Measurements from ENCODE around the gene REM1. TPM values are rescaled to one million over a fixed set of nuclear protein-coding genes. Genes with fewer than 3 reads are reported as not detected.
"Not testable (repeated sequence)": the region's sequence is repeated elsewhere in the genome, so short reads cannot be mapped to it uniquely, and the experiment has no call there.

The REM1 gene
- total RNA-seq, 1 experiment from 2014 or later = not detected

DNA sequence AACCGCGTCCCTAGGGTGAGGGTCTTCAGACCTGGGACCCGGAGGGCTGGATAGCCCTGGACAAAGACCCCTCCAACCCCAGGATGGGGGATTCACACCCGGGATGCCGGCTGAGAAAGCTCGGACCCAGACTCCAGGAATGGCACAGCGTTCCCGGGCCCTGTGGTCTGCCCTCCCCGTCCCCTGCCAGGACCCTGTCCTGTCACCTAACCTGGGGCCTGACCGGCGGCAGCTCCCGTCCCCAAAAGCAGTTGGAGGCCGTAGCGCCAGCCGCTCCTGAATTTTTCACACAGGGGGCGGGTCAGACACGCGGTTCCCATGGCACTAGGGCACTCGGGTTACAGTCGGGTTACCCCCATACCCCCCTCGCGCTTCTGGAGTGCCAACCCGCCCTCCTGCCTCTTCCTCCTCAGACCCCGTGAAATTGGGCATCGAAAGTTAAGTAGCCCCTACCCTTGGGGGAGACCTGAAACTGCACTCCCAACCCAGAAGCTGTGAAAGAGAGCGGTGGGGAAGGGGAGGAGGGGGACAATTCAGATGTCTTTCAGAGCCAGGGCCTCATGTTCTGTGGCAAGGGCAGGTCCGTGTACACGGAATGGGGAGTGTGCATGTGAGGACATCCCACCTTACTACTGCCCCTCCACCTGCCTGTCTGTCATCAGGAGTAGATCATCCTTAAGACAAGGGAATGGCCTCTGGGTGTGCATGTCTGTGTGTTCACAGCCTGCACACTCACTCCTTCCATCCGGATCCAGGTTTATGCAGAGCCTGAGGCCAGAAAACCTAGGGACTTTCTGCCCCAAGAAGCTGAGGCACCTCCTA, 595 bp downstream of the REM1 start:
- H3K27me3 ChIP-seq = no peaks in the 10 kb centered on the region
- no peaks in the 10 kb centered on the region for H3K36me3 ChIP-seq
- H3K9me3 ChIP-seq = no peaks in the 10 kb centered on the region
- DNase-seq = no peak
- H3K4me3 ChIP-seq = no peak overlapping the region

DNA sequence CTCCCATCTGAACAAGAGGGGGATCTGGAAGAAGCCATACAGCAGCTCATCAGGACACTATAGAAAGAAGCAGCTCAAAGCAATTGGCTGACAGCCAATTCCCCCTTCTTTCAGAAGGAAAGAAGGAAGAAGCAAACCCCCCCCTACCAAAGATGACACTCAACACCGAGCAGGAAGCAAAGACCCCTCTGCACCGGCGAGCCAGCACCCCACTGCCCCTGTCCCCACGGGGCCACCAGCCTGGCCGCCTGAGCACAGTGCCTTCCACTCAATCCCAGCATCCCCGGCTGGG, 1.2 kb downstream of the REM1 start:
- Histone ChIP-seq H3K9me3 (no peaks in the 10 kb centered on the region), H3K27me3 (no peaks in the 10 kb centered on the region), H3K36me3 (no peaks in the 10 kb centered on the region), H3K4me3 (no peak overlapping the region)
- DNase-seq = no peak

DNA sequence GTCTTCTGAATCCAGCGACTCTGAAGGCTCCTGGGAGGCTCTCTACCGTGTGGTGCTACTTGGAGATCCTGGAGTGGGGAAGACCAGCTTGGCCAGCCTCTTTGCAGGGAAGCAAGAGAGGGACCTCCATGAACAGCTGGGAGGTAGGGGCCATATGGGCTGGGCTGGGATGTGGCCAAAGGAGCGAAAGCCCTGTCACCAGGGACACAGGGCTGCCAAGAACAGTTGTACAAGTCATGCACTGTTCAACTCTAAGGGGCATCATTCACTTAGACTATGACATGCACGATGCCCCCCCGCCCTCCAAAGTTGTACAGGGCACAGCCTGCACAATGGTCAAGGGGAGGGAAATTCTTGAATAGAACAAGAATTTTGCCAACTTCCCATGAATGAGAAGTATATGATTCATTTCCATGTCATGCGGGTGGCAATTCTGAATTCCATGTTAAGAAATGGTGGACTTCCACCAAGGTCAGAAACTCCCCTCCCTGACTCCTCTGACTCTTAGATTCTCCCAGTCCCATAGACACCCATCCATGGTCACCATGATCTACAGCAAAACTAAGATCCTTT, 1.6 kb downstream of the REM1 start:
- peak; percentile 32 for DNase-seq
- no peaks in the 10 kb centered on the region for H3K36me3 ChIP-seq
- H3K27me3 ChIP-seq = no peaks in the 10 kb centered on the region
- H3K9me3 ChIP-seq = no peaks in the 10 kb centered on the region
- no peak overlapping the region for H3K4me3 ChIP-seq

DNA sequence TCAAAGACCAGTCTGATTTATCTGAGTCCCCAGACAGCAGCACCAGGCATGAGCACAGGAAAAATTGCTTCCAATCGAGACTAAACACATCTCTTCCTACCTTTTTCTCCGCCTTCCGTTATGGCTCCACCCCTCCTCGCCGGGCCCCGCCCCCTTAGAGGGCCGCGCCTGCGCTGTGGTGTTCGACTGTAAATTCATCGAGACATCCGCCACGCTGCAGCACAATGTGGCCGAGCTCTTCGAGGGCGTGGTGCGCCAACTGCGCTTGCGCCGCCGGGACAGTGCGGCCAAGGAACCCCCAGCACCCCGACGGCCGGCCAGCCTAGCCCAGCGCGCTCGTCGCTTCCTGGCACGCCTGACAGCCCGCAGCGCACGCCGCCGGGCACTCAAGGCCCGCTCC, 8.9 kb downstream of the REM1 start:
- Histone ChIP-seq H3K9me3 (no peaks in the 10 kb centered on the region), H3K36me3 (no peaks in the 10 kb centered on the region)
- no peak for DNase-seq

DNA sequence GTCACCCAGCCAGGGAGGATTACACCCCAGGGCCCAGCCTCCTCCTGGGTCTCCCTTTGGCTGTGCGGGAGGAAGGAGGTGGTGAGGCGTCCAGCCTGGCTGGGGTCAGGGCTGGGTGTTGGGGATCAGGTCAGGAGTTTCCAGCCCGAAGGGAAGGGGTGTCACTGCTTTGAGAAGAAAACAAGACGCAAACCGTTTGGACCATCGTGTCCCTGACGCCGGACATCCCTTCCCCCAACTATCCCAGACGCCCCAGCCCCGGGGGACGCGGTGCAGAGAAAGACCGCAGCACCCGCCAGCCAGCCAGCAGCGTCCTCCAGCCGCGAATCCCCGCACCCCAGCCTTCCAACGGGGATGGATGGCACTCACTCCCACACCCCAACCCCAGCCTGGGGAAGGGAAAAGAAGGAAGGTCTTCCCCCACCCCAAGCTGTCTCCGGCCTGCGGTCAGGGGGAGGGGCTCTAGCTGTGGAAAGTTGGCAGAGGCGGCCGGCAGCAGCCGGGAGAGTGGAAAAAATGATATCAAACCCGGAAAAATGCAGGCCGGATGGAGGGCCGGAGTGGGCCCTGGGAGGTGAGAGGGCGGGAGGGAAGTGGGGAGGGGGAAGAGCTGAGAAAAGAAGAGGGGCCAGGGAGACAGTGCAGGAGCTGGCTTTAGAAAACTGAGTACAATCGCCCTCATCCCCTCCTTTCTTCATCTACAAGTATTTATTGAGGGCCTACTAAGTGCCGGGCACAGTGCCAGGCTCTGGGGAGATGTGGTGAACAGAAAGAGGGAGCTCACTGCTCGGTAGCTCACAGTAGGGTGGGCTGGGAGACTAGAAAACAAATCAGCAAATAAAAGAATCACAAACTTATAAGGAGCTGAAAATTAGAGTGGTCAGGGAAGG, 10.6 kb downstream of the REM1 start:
- peak; percentile 35 for DNase-seq
- Histone ChIP-seq H3K36me3 (no peaks in the 10 kb centered on the region), H3K9me3 (no peaks in the 10 kb centered on the region), H3K4me3 (no peak overlapping the region), H3K27me3 (no peaks in the 10 kb centered on the region)

More for the DNA sequence above, 8.9 kb downstream of the REM1 start:
- no peak overlapping the region for H3K4me3 ChIP-seq
- H3K27me3 ChIP-seq = no peaks in the 10 kb centered on the region

DNA sequence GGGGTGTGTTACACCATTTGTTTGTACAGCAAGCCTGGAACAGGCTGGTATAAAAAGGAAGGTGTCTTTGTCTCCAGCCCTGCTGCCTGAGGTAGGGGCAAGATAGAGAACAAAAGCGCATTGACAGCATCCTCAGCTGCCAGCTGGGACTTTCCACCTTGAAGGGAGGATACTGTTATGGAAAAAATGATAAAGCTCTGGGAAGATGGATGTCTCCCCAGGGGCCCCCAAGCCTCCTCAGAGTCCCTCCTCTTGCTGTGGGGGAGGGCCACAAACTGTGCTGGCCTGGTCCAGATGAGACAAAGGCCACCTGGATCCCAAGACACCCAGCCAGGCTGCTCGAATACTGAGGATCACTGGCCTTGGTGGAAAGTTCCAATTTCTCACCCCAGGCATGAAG, 13.0 kb downstream of the REM1 start:
- no peaks in the 10 kb centered on the region for H3K9me3 ChIP-seq

DNA sequence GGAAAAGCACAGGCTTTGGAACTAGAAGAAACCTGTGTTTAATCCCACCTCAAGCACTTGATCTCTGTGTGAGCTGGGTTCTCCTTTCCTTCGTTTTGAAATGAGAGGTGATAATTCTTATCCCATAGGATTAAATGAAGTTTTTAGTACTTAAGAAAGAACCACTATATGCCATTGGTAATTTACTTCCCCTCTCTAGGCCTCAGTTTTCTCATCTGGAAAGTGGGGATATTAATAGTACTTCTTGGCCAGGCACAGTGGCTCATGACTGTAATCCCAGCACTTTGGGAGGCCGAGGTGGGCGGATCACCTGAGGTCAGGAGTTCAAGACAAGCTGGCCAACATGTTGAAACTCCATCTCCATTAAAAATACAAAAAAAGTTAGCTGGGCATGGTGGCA, 14.1 kb downstream of the REM1 start:
- Histone ChIP-seq H3K27me3 (no peaks in the 10 kb centered on the region), H3K9me3 (no peaks in the 10 kb centered on the region), H3K4me3 (no peak overlapping the region), H3K36me3 (no peaks in the 10 kb centered on the region)
- no peak for DNase-seq

More for the DNA sequence above, 13.0 kb downstream of the REM1 start:
- no peak for DNase-seq
- Histone ChIP-seq H3K4me3 (no peak overlapping the region), H3K36me3 (no peaks in the 10 kb centered on the region), H3K27me3 (no peaks in the 10 kb centered on the region)

DNA sequence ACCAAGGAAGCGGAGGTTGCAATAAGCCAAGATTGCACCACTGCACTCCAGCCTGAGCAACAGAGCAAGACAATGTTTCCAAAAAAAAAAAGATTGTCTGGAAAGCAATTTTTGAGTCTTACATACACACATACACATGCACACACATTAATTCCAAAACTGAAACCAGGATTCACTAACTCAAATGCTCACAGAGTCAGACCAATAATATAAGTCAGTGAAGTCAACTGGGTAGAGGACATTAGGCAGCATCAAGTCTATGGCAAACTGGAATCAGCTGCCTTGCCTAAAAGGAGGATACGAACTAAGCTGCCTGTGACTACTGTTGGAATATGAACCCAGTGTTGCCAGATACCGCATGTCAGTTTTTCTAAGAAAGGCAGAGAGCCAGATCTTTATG, 15.7 kb downstream of the REM1 start:
- H3K9me3 ChIP-seq = no peaks in the 10 kb centered on the region; the same call in 1 of the 2 replicates
- H3K27me3 ChIP-seq = no peaks in the 10 kb centered on the region
- no peaks in the 10 kb centered on the region for H3K36me3 ChIP-seq
- no peak for DNase-seq
- no peak overlapping the region for H3K4me3 ChIP-seq

DNA sequence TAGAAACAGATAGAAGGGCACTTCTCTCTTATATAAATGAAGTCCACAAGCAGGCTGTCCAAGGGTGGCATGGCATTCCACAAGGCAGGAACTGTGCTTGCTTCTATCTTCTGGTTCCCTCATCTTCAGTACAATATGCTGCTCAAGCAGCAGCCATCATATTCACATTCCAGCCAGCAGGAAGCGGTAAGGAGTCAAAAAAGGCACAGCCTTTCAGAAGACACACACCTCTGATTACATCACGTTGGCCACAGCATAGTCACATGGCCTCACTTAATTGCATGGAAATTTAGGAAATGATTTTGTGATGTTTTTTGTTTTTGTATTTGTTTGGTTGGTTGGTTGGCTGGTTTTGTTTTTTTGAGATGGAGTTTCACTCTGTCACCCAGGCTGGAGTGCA, 19.0 kb downstream of the REM1 start:
- H3K36me3 ChIP-seq = no peaks in the 10 kb centered on the region
- H3K27me3 ChIP-seq = no peaks in the 10 kb centered on the region
- peak; percentile 42 for DNase-seq
- H3K9me3 ChIP-seq = no peaks in the 10 kb centered on the region; the same call in 1 of the 2 replicates
- no peak overlapping the region for H3K4me3 ChIP-seq

DNA sequence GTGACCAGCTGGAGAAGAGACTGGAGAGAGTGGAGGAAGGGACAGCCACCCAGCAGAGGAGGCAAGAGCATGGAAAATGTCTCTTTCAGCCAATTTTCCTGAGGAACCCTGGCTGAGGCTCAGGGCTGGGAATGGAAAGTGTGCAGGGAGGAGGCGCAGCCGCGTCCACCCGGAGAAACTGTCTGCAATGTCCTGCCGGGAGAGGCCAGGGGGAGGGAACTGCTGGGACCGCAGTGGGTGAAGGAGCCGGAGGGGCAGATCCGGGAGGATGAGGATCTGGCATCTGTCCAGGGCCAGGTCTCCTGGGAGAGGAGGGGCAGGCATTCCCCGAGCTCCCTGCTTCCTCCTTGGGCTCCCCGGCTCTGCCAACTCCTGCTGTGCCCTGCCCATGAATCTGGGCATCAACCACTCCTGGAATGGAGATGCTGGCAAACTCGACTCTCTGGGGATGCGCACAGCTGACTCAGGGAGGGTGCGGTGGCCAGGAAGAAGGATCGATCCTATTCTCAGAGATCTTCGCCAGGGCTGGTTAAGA, 21.7 kb downstream of the REM1 start:
- no peaks in the 10 kb centered on the region for H3K27me3 ChIP-seq
- no peaks in the 10 kb centered on the region for H3K36me3 ChIP-seq
- H3K4me3 ChIP-seq = peak overlapping the region; percentile 10
- peak; percentile 98 for DNase-seq
- no peaks in the 10 kb centered on the region; the same call in 1 of the 2 replicates for H3K9me3 ChIP-seq

DNA sequence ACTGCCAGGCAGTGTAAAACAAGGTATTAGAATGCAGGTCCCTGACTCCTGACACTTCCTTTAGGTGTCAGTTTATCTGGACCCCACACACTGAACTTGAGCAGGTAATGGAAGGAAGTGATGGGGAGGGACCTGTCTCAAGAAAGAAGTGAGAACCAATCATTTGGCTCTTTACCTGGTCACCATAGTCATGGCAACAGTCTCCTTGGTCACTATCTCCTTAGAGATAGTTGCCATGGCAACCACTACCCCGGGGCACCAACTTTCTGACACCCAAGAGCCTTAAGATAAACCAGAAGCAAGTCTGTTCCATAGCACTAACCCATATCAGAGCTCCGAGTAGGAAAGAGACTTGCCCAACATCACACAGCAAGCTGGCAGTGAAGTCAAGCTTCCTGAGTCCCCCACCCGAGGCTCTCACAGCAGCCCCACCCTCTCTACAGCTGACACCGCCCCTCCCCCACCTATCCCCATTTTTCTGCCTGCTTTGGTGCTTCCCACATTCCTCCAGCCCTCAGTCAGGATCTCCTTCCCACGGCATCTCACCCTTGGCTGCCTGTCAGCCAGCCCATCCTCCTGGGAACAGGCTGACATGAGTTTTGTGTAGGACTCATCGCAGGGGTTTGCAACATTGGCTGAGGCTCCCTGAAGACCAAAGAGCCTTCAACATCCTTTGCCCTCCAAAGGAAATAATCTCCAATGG, 22.9 kb downstream of the REM1 start:
- H3K4me3 ChIP-seq = no peak overlapping the region
- H3K36me3 ChIP-seq = no peaks in the 10 kb centered on the region
- peak; percentile 89 for DNase-seq
- H3K27me3 ChIP-seq = no peaks in the 10 kb centered on the region
- H3K9me3 ChIP-seq = no peaks in the 10 kb centered on the region; the same call in 1 of the 2 replicates

DNA sequence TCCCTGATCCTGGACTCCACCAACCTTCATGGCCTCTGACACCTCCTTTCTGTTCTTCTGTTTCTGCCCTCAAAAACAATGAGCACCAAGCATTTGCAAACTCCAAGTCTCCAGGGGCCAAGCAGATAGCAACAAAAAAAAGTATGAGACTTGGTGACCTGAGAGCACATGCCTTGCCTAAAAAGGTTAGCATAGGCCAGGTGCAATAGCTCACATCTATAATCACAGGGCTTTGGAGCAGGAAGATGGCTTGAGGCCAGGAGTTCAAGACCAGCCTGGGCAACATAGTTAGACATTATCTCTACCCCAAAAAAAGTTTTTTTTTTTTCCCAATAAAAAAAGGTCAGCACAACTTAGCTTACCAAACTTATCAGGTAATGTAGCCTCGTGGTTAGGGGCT, 25.4 kb downstream of the REM1 start:
- DNase-seq = no peak
- Histone ChIP-seq H3K4me3 (no peak overlapping the region), H3K36me3 (no peaks in the 10 kb centered on the region), H3K9me3 (no peaks in the 10 kb centered on the region), H3K27me3 (no peaks in the 10 kb centered on the region)

DNA sequence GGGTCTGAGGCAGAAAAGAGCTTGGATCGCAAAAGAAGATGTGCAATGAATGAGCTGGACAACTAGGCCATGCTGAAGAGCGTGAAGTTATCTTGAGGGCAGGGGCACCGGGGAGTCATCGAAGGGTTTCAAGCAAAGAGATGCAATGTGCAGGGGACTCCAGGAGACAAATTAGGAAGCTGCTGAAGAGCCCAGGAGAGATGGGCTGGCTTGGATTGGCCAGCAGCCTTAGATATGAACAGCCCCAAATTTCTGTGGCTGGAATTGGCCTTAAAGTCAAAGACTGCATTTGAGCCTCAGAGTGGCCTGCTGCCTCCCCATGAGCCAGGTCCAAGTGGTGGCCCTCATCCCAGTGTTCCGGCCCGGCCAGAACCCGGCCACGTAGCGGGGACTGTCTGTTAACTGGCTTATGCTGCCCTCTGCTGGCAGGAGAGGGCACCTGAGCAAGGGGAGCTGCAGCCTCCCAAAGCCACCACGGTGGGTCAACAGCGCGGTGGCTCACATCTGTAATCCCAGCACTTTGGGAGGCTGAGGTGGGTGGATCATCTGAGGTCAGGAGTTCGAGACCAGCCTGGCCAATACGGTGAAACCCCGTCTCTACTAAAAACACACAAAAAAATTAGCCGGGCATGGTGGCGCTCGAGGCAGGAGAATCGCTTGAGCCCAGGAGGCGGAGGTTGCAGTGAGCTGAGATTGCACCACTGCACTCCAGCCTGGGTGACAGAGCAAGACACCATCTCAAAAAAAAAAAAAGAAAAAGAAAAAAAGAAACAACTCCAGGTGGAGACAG, 28.0 kb downstream of the REM1 start:
- H3K4me3 ChIP-seq, H3K9me3 ChIP-seq, H3K27me3 ChIP-seq, H3K36me3 ChIP-seq: not testable (repeated sequence)
- DNase-seq = peak; percentile 74

DNA sequence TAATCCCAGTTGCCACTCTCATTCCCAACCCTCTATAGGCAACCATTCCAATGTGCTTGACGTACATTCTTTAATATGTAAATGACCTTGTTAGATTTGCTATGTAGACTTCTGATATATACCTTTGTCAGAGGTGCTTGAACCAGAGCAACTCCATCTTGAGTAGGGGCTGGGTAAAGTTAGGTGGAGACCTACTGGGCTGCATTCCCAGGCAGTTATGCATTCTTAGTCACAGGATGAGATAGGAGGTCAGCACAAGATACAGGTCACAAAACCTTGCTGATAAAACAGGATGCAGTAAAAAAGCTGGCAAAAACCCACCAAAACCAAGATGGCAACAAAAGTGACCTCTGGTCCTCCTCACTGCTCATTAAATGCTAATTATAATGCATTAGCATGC, 30.8 kb downstream of the REM1 start:
- Histone ChIP-seq H3K36me3 (no peaks in the 10 kb centered on the region), H3K9me3 (no peaks in the 10 kb centered on the region), H3K27me3 (no peaks in the 10 kb centered on the region), H3K4me3 (no peak overlapping the region)
- DNase-seq = no peak

DNA sequence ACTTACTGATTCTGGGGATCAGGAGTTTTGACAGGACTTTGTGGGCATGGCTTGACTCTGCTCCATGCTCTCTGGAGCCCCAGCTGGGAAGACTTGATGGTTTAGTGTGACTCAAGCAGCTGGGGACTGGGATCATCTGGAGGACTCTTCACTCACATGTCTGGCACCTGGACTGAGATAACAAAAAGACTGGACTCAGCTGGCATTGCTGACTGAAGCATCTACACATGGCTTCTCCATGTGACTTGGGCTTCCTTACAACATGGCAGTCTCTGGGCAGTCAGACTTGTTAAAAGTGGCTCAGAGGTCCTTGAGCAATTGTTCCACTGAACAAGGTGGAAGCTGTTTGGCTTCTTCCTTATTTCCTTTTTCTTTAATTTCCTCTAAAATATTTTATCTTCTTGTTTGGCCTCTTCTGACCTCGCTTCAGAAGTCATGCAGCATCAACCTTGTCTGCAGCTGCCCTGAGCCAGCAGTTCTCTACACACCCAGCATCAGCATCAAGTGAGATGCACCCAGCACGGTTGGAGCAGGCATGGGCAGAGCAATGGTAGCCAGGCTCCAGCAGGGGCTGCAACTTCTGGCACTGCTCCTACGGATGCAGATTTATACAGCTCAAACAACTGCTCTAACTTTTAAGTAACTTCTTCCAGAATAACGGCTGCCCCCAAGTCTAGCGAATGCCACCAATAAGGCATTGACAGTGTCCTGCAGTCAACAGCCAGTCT, 33.6 kb downstream of the REM1 start:
- DNase-seq = no peak
- no peaks in the 10 kb centered on the region for H3K9me3 ChIP-seq
- H3K36me3 ChIP-seq = no peaks in the 10 kb centered on the region
- H3K4me3 ChIP-seq = no peak overlapping the region
- H3K27me3 ChIP-seq = no peaks in the 10 kb centered on the region
